HEK293 (cell line): ENCODE results near the gene RCHY1.

ENCODE experiments used
- EGR2 ChIP-seq: fragments of 450-650 bp; formaldehyde crosslinking; IDR thresholded peaks from 2 replicates; pipeline ENCODE4 v1.5.1; 2016; ENCODE audit warnings: low read depth, missing biosample characterization, missing genetic modification characterization
- GLIS1 ChIP-seq: fragments of 450-650 bp; formaldehyde crosslinking; IDR thresholded peaks from 2 replicates; pipeline ENCODE4 v1.5.1; 2016; ENCODE audit warnings: missing biosample characterization, missing genetic modification characterization
- KLF1 ChIP-seq: fragments of 450-650 bp; formaldehyde crosslinking; IDR thresholded peaks from 2 replicates; pipeline ENCODE4 v1.5.1; 2016; ENCODE audit warnings: missing biosample characterization, missing genetic modification characterization
- KLF8 ChIP-seq: fragments of 450-650 bp; formaldehyde crosslinking; IDR thresholded peaks from 2 replicates; pipeline ENCODE4 v1.5.1; 2016; ENCODE audit warnings: missing biosample characterization, missing genetic modification characterization
- KLF9 ChIP-seq: fragments of 450-650 bp; formaldehyde crosslinking; IDR thresholded peaks from 2 replicates; pipeline ENCODE4 v1.5.1; 2016; ENCODE audit warnings: missing biosample characterization, missing genetic modification characterization, low read depth
- OVOL3 ChIP-seq: fragments of 450-650 bp; formaldehyde crosslinking; IDR thresholded peaks from 2 replicates; pipeline ENCODE4 v1.5.1; 2016; ENCODE audit warnings: missing biosample characterization, missing genetic modification characterization
- PATZ1 ChIP-seq: fragments of 450-650 bp; formaldehyde crosslinking; IDR thresholded peaks from 2 replicates; pipeline ENCODE4 v1.5.1; 2016; ENCODE audit warnings: missing biosample characterization, missing genetic modification characterization
- SP2 ChIP-seq: fragments of 450-650 bp; formaldehyde crosslinking; IDR thresholded peaks from 2 replicates; pipeline ENCODE4 v1.5.1; 2016; ENCODE audit warnings: missing biosample characterization, missing genetic modification characterization
- SP7 ChIP-seq: fragments of 450-650 bp; formaldehyde crosslinking; IDR thresholded peaks from 2 replicates; pipeline ENCODE4 v1.5.1; 2016; ENCODE audit warnings: missing biosample characterization, missing genetic modification characterization
- YY2 ChIP-seq: fragments of 450-650 bp; formaldehyde crosslinking; IDR thresholded peaks from 2 replicates; pipeline ENCODE4 v1.5.1; 2016; ENCODE audit warnings: missing biosample characterization, missing genetic modification characterization
- ZBTB17 ChIP-seq: fragments of 450-650 bp; formaldehyde crosslinking; IDR thresholded peaks from 2 replicates; pipeline ENCODE4 v1.5.1; 2016; ENCODE audit warnings: missing biosample characterization, missing genetic modification characterization
- ZBTB26 ChIP-seq: fragments of 450-650 bp; formaldehyde crosslinking; optimal IDR thresholded peaks from 2 replicates; pipeline ENCODE3; 2016; ENCODE audit warnings: missing biosample characterization, mild to moderate bottlenecking, missing genetic modification characterization
- ZBTB49 ChIP-seq: fragments of 450-650 bp; formaldehyde crosslinking; IDR thresholded peaks from 2 replicates; pipeline ENCODE4 v1.5.1; 2016; ENCODE audit warnings: missing biosample characterization, missing genetic modification characterization, low read depth
- ZFP69B ChIP-seq: fragments of 450-650 bp; formaldehyde crosslinking; IDR thresholded peaks from 2 replicates; pipeline ENCODE4 v1.5.1; 2016; ENCODE audit warnings: missing biosample characterization, missing genetic modification characterization
- ZNF148 ChIP-seq: fragments of 450-650 bp; formaldehyde crosslinking; IDR thresholded peaks from 2 replicates; pipeline ENCODE4 v1.5.0; 2017; ENCODE audit warnings: missing biosample characterization, missing genetic modification characterization, borderline replicate concordance
- ZNF335 ChIP-seq: fragments of 450-650 bp; formaldehyde crosslinking; conservative IDR thresholded peaks from 2 replicates; pipeline ENCODE4 v1.5.1; 2016; ENCODE audit warnings: missing biosample characterization, missing genetic modification characterization
- ZNF354C ChIP-seq: fragments of 450-650 bp; formaldehyde crosslinking; IDR thresholded peaks from 2 replicates; pipeline ENCODE4 v1.5.1; 2016; ENCODE audit warnings: missing biosample characterization, missing genetic modification characterization, low read depth, borderline replicate concordance
- ZNF362 ChIP-seq: fragments of 450-650 bp; formaldehyde crosslinking; IDR thresholded peaks from 2 replicates; pipeline ENCODE4 v1.5.1; 2016; ENCODE audit warnings: missing biosample characterization, missing genetic modification characterization
- ZNF394 ChIP-seq: fragments of 450-650 bp; formaldehyde crosslinking; IDR thresholded peaks from 2 replicates; pipeline ENCODE4 v1.5.1; 2016; ENCODE audit warnings: missing biosample characterization, missing genetic modification characterization, mild to moderate bottlenecking, moderate library complexity, borderline replicate concordance
- ZNF449 ChIP-seq: fragments of 450-650 bp; formaldehyde crosslinking; IDR thresholded peaks from 2 replicates; pipeline ENCODE4 v1.5.1; 2017; ENCODE audit warnings: missing biosample characterization, mild to moderate bottlenecking, missing genetic modification characterization, moderate library complexity
- ZNF501 ChIP-seq: fragments of 450-650 bp; formaldehyde crosslinking; IDR thresholded peaks from 2 replicates; pipeline ENCODE4 v1.5.1; 2016; ENCODE audit warnings: missing biosample characterization, missing genetic modification characterization
- ZNF514 ChIP-seq: fragments of 450-650 bp; formaldehyde crosslinking; IDR thresholded peaks from 2 replicates; pipeline ENCODE4 v1.5.1; 2016; ENCODE audit warnings: missing biosample characterization, missing genetic modification characterization
- ZNF548 ChIP-seq: fragments of 450-650 bp; formaldehyde crosslinking; IDR thresholded peaks from 2 replicates; pipeline ENCODE4 v1.5.1; 2016; ENCODE audit warnings: missing biosample characterization, missing genetic modification characterization
- ZNF571 ChIP-seq: fragments of 450-650 bp; formaldehyde crosslinking; IDR thresholded peaks from 2 replicates; pipeline ENCODE4 v1.5.0; 2017; ENCODE audit warnings: missing biosample characterization, missing genetic modification characterization
- ZNF654 ChIP-seq: fragments of 450-650 bp; formaldehyde crosslinking; IDR thresholded peaks from 2 replicates; pipeline ENCODE4 v1.5.1; 2016; ENCODE audit warnings: low read depth, missing biosample characterization, missing genetic modification characterization
- ZNF768 ChIP-seq: fragments of 450-650 bp; formaldehyde crosslinking; IDR thresholded peaks from 2 replicates; pipeline ENCODE4 v1.5.1; 2018; ENCODE audit warnings: missing biosample characterization, mild to moderate bottlenecking, missing genetic modification characterization
- ZSCAN30 ChIP-seq: fragments of 450-650 bp; IDR thresholded peaks from 2 replicates; pipeline ENCODE4 v1.5.1; 2018; ENCODE audit warnings: missing biosample characterization, mild to moderate bottlenecking, missing genetic modification characterization, moderate library complexity
- ZXDB ChIP-seq: fragments of 450-650 bp; formaldehyde crosslinking; IDR thresholded peaks from 2 replicates; pipeline ENCODE4 v1.5.1; 2016; ENCODE audit warnings: missing biosample characterization, missing genetic modification characterization

RCHY1 gene

GRCh38 chr4:75514131-75514948 lies at the start of gene RCHY1, which contains the start of gene THAP6 (continued):
- TF ChIP-seq YY2 (tag by site-specific recombination) (peak; percentile 95), ZNF654 (tag by site-specific recombination) (no peak), OVOL3 (peak; percentile 13; the same call in 1 of the 2 replicates), KLF8 (tag by site-specific recombination) (peak; percentile 88), ZBTB26 (peak; percentile 51), KLF1 (tag by site-specific recombination) (peak; percentile 72), ZNF514 (tag by site-specific recombination) (no peak), SP2 (tag by site-specific recombination) (peak; percentile 89), PATZ1 (tag by site-specific recombination) (peak; percentile 82), EGR2 (tag by site-specific recombination) (no peak), ZNF335 (tag by site-specific recombination) (peak; percentile 98), ZNF501 (tag by site-specific recombination) (peak; percentile 89), ZXDB (peak; percentile 79), ZNF449 (tag by site-specific recombination) (0 out of 2 replicates have a peak, but pooled peaks have one; percentile 15), ZNF394 (tag by site-specific recombination) (peak; percentile 54), ZNF768 (tag by site-specific recombination) (no peak), ZNF354C (tag by site-specific recombination) (no peak), ZFP69B (peak; percentile 26; the same call in 1 of the 2 replicates), GLIS1 (tag by site-specific recombination) (peak; percentile 26; the same call in 1 of the 2 replicates), ZBTB17 (tag by site-specific recombination) (peak; percentile 80), KLF9 (tag by site-specific recombination) (peak; percentile 86), ZNF571 (tag by site-specific recombination) (no peak), ZNF362 (tag by site-specific recombination) (no peak), SP7 (tag by site-specific recombination) (peak; percentile 57), ZNF548 (no peak), ZSCAN30 (peak; percentile 46; the same call in 1 of the 2 replicates), ZBTB49 (tag by site-specific recombination) (no peak), ZNF148 (no peak)
